HG03432 (cell line): ENCODE results near the gene MLN.

ENCODE experiments used
- ATAC-seq: cut with Tn5 transposase; IDR thresholded peaks from one replicate; pipeline ENCODE4 v1.9.1; 2021; ENCODE audit warnings: mild to moderate bottlenecking, moderate library complexity; ENCODE audit not compliant: unreplicated experiment

Gene MLN

DNA sequence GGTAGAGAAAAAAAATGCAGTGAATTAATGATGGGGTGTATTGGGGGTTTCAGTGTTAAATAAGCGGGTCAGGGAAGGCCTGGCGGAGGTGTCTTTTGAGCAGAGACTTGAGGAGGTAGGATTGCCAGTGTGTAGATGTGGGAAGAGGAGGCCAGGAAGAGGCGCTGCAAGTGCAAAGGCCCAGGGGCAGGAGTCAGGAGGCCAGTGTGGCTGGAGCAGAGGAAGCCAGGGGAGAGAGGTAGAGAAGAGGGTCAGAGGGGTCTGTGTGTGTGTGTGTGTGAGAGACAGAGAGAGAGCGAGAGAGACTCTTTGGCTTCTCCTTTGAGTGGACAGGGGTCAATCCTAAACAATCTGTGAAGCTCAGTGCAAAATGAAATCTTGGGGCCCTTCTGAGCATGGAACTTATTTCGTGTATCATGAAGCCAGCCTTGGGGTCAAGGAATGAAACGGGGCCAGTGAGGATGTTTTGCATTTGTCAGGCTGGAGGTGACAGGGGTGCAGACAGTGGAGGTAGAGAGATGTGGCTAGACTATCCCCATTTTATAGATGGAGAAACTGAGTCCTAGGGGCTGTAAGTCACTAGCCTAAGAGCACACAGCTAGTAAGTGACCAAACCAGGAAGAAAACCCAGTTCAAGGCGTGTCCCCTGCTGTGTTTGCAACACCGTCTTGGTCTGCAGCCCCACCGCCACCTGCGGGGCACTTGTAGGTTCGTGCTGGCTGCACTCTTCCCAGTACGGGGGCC lies 47.4 kb downstream of the MLN start:
- no peak for ATAC-seq

GRCh38 chr6:33755070-33755869 lies 48.5 kb downstream of the MLN start:
- no peak for ATAC-seq

- ATAC-seq, result no peak
Measured at GRCh38 chr6:33754222-33754621, 49.6 kb downstream of the MLN start.

GRCh38 chr6:33752646-33753015 lies 51.2 kb downstream of the MLN start:
- ATAC-seq, result no peak

- no peak for ATAC-seq
Measured at GRCh38 chr6:33751771-33752645, 51.8 kb downstream of the MLN start.

DNA sequence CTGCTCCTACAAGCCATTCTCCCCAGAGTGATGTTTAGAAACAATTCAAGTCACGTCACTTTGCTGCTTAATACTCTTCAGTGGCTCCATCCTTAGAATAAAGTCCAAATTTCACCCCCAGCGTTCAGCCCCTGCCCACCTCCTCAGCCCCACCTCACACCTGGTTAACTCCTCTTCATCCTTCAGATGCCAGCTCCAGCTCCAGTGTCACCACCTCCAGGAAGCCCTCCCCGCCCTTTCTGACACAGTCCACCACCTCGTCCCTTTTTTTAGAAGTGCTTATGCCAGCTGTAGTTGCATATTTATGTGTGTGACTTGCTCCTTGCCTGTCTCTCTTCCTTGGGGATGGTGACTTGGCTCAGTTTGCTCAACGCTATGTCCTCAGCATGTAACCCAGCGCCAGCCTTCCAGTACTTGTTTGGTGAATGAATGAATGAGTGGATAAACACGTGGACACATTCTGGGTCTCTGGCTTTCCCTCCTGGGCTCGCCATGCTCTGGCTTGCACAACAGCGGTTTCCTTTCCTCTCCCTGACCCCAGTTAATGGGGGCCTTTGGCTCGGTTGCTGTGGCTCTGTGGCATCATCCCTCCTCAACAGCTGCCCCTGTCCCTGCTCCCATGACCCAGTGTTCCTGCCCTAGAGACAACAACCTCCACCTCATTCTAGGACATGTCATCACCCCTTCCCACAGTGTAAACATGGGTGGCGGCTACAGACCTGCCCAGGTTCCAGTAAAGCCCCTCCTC lies 53.4 kb downstream of the MLN start:
- no peak for ATAC-seq

- no peak for ATAC-seq
Measured at GRCh38 chr6:33749401-33749800, 54.4 kb downstream of the MLN start.

- ATAC-seq, result no peak
Measured at GRCh38 chr6:33748841-33749240, 55.0 kb downstream of the MLN start.

- ATAC-seq, result no peak
Measured at GRCh38 chr6:33747823-33748222, 56.0 kb downstream of the MLN start.

GRCh38 chr6:33746651-33747100 lies 57.1 kb downstream of the MLN start, which contains the start of gene IP6K3:
IP6K3 (minus strand) TSS chr6:33746905; CDS start chr6:33735476, 11,429 bp downstream.
- no peak for ATAC-seq

GRCh38 chr6:33746036-33746600 lies 57.7 kb downstream of the MLN start:
- ATAC-seq, result no peak

DNA sequence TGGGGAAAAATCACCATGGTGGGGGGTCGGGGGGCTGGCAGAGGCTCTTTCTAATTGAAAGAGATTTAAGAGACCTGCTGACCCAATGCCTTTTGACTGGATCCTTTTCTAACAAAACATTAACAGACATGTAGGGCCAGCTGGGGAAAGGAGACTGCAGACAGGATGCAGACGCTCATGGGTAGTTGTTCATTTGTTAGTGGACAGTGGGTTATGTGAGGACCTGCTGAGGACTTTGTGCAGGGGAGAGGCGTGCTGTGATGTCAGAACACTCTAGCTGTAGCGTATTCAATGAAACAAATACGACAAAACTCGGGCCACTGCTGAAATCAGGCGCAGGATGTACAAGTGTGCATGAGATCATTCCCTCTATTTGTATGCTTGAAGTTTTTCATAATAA lies 58.3 kb downstream of the MLN start:
- ATAC-seq, result no peak

DNA sequence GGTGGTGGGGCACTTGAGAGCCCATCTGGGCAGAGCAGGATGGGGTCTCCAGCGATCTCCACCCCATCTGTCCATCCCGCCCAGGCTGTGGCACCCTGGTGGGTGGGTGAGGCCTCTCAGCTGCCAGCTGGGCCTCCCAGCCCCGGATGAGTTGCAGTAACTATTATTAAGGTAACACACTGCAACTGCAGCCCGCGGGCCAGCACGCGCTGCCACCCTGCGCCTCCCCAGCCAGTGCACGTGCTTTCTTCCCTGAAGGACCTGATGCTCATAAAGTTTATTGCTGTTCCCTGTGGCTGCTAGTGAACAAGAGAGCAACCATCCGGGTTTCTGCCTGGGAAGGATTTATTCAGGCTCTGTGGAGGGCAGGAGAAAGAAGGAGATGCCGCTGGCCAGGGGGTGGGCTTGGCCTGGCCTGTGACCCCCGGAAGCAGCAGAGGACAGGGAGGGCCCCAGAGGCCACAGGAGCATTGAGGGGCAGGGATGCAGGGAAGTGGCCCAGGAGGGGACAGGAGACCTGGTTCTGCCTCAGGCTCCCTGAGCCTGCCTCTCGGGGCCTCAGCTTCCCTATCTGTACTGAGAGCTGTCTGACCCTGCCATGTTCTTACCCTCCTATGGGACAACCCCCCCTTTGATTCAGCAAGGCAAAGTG lies 58.8 kb downstream of the MLN start:
- ATAC-seq, result no peak
